ENCODE data around the gene ZNF664. TPM values are rescaled to one million over a fixed set of nuclear protein-coding genes. Genes with fewer than 3 reads are reported as not detected.

The ZNF664 gene
- total RNA-seq = 10 to 100 TPM; 53.1 to 56.2 TPM

DNA sequence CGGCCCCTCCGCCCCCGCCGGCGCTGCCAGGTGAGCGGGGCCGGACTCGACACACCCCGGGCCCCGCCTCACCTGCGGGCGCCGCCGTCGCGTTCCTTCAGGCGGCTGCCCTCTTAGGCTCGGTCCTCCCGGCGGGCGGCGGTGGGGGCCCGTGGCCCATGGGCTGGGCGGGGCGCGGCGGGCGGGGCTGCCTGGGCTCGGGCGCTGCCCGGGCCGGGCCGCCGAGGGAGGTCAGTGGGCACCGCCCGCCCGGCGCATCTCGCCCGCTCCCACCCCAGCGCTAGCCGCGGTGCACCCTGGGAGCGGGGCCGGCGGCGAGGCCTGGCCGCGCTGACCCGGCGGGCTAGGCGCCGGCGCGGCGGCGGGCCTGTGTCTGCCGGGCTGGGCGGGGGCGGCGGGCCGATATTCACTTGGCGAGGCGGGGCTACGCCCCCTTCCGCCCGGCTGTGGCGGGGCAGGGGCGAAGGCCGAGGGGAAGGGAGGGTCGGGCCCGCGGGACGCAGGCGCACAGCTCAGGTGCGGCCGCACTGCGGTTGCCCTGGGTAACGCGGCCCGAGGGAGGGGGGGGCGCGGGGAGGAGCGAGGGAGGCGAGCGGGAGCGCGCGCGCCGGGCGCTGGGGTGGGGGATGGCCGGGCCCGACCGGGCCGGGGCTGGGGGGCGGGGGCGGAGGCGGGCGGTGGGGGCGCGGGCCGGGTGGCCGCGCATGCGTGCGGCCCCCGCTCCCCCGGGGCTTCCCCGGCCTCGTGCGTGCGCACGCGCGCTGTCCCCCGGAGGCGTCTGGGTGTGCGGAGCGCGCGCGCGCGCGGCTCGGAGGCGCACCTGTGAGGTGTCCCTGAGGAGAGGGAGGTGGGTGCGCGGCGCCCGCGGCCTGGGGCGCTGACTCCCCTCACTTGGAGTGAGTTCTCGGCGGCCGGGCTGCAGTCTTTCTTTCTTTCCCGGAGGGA, at the start of gene ZNF664, which contains the start of gene CCDC92:
ZNF664 (plus strand) TSS at position 759 of the 945 bp plus-strand sequence. CDS start 38,930 bp downstream, outside the sequence.
CCDC92 (minus strand) TSS at position 375 of the 945 bp plus-strand sequence. CDS start 28,526 bp downstream, outside the sequence.
- H3K4me3 ChIP-seq = peak within 1 kb of the TSS; percentile 95 to 96
- peak; percentile 85 for DNase-seq (ENCODE audit: low spot score)
- no peaks in the 10 kb centered on the region for H3K27me3 ChIP-seq
- H3K27ac ChIP-seq = peak within 1 kb of the TSS; percentile 96 to 98
- peaks cover 0 to 30% of the 10 kb centered on the region in 2 donors for H3K4me1 ChIP-seq
- no peak for TF ChIP-seq CTCF (IDR thresholded peaks at IDR 0.05)
- no peaks in the 10 kb centered on the region for H3K9me3 ChIP-seq
- H3K36me3 ChIP-seq = no peaks in the 10 kb centered on the region

- no peak overlapping the region for H3K27ac ChIP-seq
- no peak for TF ChIP-seq CTCF (IDR thresholded peaks at IDR 0.05)
- no peaks in the 10 kb centered on the region for H3K27me3 ChIP-seq
- no peaks in the 10 kb centered on the region for H3K4me1 ChIP-seq
- no peaks in the 10 kb centered on the region for H3K9me3 ChIP-seq
- H3K36me3 ChIP-seq = no peaks in the 10 kb centered on the region
- no peak for DNase-seq (ENCODE audit: low spot score)
- H3K4me3 ChIP-seq = no peak overlapping the region
Measured at GRCh38 chr12:123923927-123924326, 49.1 kb upstream of the ZNF664 start.

- Histone ChIP-seq H3K36me3 (no peaks in the 10 kb centered on the region), H3K4me1 (no peaks in the 10 kb centered on the region), H3K4me3 (no peak overlapping the region), H3K27ac (no peak overlapping the region), H3K9me3 (no peaks in the 10 kb centered on the region), H3K27me3 (no peaks in the 10 kb centered on the region)
- DNase-seq (ENCODE audit: low spot score) = no peak
- no peak for TF ChIP-seq CTCF (IDR thresholded peaks at IDR 0.05)
Measured at GRCh38 chr12:123924539-123924938, 48.5 kb upstream of the ZNF664 start.

DNA sequence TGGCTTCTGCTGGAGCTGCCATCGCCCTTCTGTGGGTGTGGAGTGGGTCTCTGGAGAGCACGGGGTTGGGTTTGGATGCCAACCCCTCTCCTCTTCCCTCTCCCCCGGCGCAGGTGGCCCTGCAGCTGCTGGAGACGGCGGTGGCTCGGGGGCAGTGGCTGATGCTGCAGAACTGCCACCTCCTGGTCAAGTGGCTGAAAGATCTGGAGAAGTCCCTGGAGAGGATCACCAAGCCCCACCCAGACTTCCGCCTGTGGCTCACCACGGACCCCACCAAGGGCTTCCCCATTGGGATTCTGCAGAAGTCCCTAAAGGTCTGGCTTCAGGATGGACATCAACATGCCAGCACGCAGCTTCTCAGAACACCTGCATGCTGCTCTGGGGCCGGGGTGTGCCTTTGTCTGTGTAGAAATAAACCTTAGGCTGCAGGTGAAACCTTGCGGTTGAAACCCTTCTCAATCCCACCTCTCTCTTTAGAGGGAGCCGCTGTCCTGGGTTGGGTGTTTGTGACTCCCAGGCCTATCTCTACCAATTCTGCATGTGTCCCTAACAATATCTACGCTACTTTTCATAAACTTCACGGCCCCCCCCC, 44.6 kb upstream of the ZNF664 start:
- H3K4me1 ChIP-seq = no peaks in the 10 kb centered on the region
- no peak for DNase-seq (ENCODE audit: low spot score)
- H3K4me3 ChIP-seq = no peak overlapping the region
- no peak for TF ChIP-seq CTCF (IDR thresholded peaks at IDR 0.05)
- H3K36me3 ChIP-seq = no peaks in the 10 kb centered on the region
- H3K27ac ChIP-seq = no peak overlapping the region
- no peaks in the 10 kb centered on the region for H3K9me3 ChIP-seq
- no peaks in the 10 kb centered on the region for H3K27me3 ChIP-seq

- TF ChIP-seq CTCF (IDR thresholded peaks at IDR 0.05) = no peak
- no peaks in the 10 kb centered on the region for H3K4me1 ChIP-seq
- H3K27me3 ChIP-seq = no peaks in the 10 kb centered on the region
- no peaks in the 10 kb centered on the region for H3K9me3 ChIP-seq
- H3K36me3 ChIP-seq = no peaks in the 10 kb centered on the region
- no peak for DNase-seq (ENCODE audit: low spot score)
- no peak overlapping the region for H3K4me3 ChIP-seq
- H3K27ac ChIP-seq = no peak overlapping the region
Measured at GRCh38 chr12:123928897-123929296, 44.1 kb upstream of the ZNF664 start.

All from right atrium auricular region (tissue), 2 donors.